ENCODE measurements around the gene PIP5K1B.

The PIP5K1B gene

DNA sequence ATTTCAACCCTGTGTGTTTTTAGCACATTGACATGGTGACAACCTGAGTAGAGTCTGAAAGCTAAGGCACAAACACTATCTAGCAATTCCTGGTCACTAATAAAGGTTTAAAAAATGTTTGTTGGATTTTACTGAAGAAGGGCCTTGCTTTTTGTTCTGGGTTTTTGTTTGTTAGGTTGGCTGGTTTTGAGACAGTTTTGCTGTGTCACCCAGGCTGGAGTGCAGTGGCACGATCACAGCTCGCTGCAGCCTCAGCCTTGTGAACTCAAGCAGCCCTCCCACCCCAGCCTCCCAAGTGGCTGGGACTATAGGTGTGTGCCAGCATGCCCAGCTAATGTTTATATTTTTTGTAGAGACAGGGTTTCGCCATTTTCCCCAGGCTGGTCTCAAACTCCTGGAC is 269.9 kb downstream of the PIP5K1B start:
- Mint-ChIP-seq H3K4me3 (no peak overlapping the region), H3K27me3 (ENCODE audit: low read depth) (peaks cover 3% of the 10 kb centered on the region), H3K36me3 (ENCODE audit: low read depth) (no peaks in the 10 kb centered on the region), H3K27ac (no peak overlapping the region), H3K4me1 (peaks cover 6% of the 10 kb centered on the region), H3K9me3 (peaks cover 5% of the 10 kb centered on the region)
- TF ChIP-seq, protein P1, sequence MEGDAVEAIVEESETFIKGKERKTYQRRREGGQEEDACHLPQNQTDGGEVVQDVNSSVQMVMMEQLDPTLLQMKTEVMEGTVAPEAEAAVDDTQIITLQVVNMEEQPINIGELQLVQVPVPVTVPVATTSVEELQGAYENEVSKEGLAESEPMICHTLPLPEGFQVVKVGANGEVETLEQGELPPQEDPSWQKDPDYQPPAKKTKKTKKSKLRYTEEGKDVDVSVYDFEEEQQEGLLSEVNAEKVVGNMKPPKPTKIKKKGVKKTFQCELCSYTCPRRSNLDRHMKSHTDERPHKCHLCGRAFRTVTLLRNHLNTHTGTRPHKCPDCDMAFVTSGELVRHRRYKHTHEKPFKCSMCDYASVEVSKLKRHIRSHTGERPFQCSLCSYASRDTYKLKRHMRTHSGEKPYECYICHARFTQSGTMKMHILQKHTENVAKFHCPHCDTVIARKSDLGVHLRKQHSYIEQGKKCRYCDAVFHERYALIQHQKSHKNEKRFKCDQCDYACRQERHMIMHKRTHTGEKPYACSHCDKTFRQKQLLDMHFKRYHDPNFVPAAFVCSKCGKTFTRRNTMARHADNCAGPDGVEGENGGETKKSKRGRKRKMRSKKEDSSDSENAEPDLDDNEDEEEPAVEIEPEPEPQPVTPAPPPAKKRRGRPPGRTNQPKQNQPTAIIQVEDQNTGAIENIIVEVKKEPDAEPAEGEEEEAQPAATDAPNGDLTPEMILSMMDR (IDR thresholded peaks at IDR 0.05; ENCODE audit: unreplicated experiment in 3 of 3), result no peak

DNA sequence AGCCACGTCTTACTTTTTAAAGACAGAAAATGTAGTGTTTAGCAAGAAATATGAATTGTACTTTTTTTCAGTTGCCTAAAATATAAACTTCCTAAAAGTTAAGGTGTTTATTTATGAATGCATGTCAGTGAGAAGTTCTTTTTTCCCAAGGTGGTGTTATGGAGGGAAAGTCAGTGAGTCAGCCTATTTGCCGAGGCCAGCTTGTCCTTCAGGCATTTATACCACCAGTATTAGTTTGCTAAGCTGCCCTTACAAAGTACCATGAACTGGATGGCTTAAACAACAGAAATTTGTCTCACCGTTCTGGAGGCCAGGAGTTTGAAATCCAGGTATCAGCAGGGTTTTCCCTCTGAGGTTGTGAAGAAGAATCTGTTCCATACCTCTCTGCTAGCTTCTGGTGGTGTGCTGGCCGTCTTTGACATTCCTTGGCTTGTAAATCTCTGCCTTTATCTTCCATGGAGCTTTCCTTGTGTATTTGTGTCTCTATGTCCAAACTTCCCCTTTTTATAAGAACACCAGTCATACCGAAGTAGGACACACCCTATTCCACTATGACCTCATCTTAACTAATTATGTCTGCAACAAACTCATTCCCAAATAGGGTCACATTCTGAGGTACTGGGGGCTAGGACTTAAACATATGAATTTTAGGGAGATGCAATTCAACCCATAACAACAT is 270.5 kb downstream of the PIP5K1B start:
- Mint-ChIP-seq H3K36me3 (ENCODE audit: low read depth) (no peaks in the 10 kb centered on the region), H3K27me3 (ENCODE audit: low read depth) (peaks cover 3% of the 10 kb centered on the region), H3K27ac (no peak overlapping the region), H3K4me3 (no peak overlapping the region), H3K4me1 (peaks cover 9% of the 10 kb centered on the region), H3K9me3 (peaks cover 5% of the 10 kb centered on the region)
- TF ChIP-seq, protein P1 (IDR thresholded peaks at IDR 0.05; ENCODE audit: unreplicated experiment in 3 of 3), result no peak

DNA sequence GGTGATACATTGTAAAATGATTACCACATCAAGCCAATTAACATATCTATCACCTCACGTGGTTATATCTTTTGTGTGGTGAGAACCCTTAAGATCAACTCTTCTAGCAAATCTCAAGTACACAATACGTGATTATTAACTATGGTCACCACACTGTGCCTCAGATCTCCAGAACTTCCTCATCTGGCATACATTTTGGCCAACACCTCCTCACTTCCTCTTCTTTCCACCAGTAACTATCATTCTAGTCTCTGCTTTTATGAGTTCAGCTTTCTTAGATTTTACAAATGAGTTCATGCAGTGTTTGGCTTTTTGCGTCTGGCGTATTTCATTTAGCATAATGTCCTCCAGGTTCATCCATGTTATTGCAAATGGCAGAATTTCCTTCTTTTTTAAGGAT is 273.0 kb downstream of the PIP5K1B start:
- Mint-ChIP-seq H3K27ac (no peak overlapping the region), H3K36me3 (ENCODE audit: low read depth) (no peaks in the 10 kb centered on the region), H3K27me3 (ENCODE audit: low read depth) (peaks cover 3% of the 10 kb centered on the region), H3K4me1 (peaks cover 28% of the 10 kb centered on the region), H3K9me3 (peaks cover 5% of the 10 kb centered on the region), H3K4me3 (no peak overlapping the region)
- TF ChIP-seq, protein P1 (IDR thresholded peaks at IDR 0.05; ENCODE audit: unreplicated experiment in 3 of 3), result no peak

DNA sequence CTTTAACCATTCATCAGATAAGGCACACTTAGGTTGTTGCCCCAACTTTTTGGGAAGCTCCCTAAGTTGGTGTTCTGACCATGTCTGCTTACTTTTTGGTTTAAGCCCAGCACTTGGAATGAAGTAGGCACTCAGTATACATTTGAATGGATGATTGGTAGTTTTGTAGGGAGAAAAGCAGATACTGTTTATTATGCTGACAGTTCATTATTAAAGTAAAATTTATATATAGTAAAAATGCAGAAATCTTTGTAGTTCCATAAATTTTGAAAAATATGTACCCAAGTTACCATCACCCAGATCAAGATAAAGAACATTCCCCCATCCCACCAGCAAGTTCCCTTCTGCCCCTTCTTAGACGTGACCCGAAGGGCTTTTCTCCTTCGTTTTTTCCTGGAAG is 273.5 kb downstream of the PIP5K1B start:
- TF ChIP-seq, protein P1 (IDR thresholded peaks at IDR 0.05; ENCODE audit: unreplicated experiment in 3 of 3), result no peak
- H3K4me1 Mint-ChIP-seq, result peaks cover 32% of the 10 kb centered on the region
- peaks cover 3% of the 10 kb centered on the region for H3K27me3 Mint-ChIP-seq (ENCODE audit: low read depth)
- no peak overlapping the region for H3K4me3 Mint-ChIP-seq
- H3K27ac Mint-ChIP-seq, result peak overlapping the region in 1 of 3 experiments; percentile 25
- H3K9me3 Mint-ChIP-seq, result peaks cover 5% of the 10 kb centered on the region
- H3K36me3 Mint-ChIP-seq (ENCODE audit: low read depth), result no peaks in the 10 kb centered on the region

DNA sequence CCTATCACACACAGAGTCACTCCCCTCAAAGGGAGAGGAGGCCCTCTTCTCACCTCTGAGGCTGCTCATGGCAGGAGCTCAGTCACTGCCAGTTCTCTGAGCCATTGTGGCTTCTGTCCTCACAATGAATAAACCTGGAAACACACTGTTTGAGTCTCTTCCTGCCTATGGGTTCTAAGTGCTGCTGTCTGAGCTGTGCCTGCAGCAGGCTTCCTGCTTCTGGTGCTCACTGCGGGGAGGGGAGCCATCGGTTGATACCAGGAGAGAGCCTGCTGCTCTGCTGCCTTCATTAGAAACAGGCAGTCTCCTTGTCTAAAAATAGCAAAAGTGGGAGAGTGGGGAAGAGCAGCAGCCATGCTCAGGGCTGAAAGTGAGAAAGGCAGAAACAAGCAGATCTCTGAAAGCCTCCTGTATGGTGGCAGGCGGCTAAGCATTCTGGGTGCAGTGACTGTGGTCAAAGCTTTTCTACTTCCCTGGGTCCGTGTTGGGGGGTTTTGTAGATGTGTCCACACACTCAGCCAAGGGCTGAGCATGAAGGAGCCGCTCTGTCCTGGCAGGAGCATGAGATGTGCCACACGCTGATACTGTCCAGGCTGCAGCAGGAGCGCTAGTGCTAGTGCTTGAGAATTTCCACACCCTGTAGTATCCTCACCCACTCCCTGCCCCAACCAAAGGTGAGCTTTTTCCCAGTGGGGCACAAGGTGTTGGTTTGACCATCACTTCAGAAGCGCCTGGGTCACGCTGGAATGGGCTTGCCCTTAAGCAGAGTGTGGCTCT is 274.7 kb downstream of the PIP5K1B start:
- peak overlapping the region in 2 of 3 experiments; percentile 67 to 72 for H3K27ac Mint-ChIP-seq
- peaks cover 5% of the 10 kb centered on the region for H3K9me3 Mint-ChIP-seq
- H3K4me3 Mint-ChIP-seq, result no peak overlapping the region
- H3K36me3 Mint-ChIP-seq (ENCODE audit: low read depth), result no peaks in the 10 kb centered on the region
- TF ChIP-seq, protein P1 (IDR thresholded peaks at IDR 0.05; ENCODE audit: unreplicated experiment in 3 of 3), result no peak
- peaks cover 33% of the 10 kb centered on the region for H3K4me1 Mint-ChIP-seq
- H3K27me3 Mint-ChIP-seq (ENCODE audit: low read depth), result peaks cover 3% of the 10 kb centered on the region
